Fibroblast of mammary gland (primary cell): ENCODE results near the gene CYB561D1.

Experiments used
- DNase-seq: peaks from one replicate; pipeline ENCODE4 v3.0.0-alpha.2; 2010; ENCODE audit warnings: low read depth
- H3K4me3 ChIP-seq: 2 replicates; pipeline ENCODE4 v1.5.1; 2011; ENCODE audit warnings: low read depth, mild to moderate bottlenecking, low read length, moderate library complexity; ENCODE audit not compliant: control insufficient read depth
- TF ChIP-seq, protein P1 (sequence below): conservative IDR thresholded peaks from 2 replicates; pipeline ENCODE4 v1.5.1; 2011; ENCODE audit warnings: low read depth, low read length, inconsistent platforms; ENCODE audit not compliant: control insufficient read depth, insufficient read depth

The CYB561D1 gene

DNA sequence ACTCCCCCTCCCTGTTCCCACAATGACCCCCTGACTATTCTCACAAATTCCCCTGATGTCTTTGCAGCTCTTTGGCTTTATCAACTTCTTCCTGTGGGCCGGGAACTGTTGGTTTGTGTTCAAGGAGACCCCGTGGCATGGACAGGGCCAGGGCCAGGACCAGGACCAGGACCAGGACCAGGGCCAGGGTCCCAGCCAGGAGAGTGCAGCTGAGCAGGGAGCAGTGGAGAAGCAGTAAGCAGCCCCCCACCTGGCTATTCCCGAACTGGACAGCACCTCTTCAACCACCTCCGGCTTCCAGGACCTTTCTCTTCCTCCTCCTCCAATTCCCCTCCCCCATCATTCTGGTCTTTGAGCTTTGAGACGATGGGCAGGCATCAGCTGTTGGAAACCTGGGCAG lies 14.6 kb upstream of the CYB561D1 start:
- no peak overlapping the region for H3K4me3 ChIP-seq
- no peak for DNase-seq
- TF ChIP-seq, protein P1, sequence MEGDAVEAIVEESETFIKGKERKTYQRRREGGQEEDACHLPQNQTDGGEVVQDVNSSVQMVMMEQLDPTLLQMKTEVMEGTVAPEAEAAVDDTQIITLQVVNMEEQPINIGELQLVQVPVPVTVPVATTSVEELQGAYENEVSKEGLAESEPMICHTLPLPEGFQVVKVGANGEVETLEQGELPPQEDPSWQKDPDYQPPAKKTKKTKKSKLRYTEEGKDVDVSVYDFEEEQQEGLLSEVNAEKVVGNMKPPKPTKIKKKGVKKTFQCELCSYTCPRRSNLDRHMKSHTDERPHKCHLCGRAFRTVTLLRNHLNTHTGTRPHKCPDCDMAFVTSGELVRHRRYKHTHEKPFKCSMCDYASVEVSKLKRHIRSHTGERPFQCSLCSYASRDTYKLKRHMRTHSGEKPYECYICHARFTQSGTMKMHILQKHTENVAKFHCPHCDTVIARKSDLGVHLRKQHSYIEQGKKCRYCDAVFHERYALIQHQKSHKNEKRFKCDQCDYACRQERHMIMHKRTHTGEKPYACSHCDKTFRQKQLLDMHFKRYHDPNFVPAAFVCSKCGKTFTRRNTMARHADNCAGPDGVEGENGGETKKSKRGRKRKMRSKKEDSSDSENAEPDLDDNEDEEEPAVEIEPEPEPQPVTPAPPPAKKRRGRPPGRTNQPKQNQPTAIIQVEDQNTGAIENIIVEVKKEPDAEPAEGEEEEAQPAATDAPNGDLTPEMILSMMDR, result no peak

DNA sequence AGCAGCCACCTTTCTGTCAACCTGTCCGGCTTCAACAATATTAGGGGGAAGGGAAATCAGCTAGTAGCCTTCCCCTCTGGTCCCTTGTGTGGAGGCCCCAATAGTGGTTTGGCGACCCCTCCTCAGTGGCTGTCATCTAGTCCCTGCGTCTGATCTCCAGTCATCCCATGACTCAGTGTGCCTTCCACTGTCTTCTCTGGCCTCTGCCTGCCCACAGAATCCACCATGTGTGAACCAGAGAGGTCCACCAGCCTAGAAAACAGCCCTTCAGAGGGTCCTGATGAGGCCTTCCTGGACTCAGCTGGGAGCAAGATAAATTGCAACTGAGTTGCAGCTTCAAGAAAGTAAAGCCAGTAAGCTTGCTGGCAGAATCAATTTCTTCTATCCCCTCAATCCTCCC lies 14.0 kb upstream of the CYB561D1 start:
- DNase-seq, result no peak
- TF ChIP-seq, protein P1, result no peak
- H3K4me3 ChIP-seq, result no peak overlapping the region

DNA sequence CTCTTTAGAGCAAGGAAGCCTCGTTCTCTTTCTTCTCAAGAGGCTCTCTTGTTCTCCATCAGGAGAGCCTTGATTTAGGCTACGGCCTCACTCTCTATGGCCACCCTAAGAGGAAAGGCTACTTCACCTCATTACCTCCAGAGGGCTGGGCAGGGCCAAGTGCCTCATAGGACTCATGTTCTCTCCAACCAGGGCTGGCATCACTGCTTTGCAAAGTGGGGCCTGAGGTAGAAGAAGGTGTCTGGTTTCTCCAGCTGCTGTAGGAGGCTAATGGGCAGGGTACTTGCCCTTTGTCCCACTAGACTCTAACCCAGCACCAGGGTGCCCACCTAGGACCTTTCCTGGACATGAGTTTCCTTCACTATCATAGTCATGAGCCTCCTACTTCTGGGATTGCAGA lies 12.2 kb upstream of the CYB561D1 start:
- H3K4me3 ChIP-seq, result no peak overlapping the region
- TF ChIP-seq, protein P1, result no peak
- DNase-seq, result no peak

DNA sequence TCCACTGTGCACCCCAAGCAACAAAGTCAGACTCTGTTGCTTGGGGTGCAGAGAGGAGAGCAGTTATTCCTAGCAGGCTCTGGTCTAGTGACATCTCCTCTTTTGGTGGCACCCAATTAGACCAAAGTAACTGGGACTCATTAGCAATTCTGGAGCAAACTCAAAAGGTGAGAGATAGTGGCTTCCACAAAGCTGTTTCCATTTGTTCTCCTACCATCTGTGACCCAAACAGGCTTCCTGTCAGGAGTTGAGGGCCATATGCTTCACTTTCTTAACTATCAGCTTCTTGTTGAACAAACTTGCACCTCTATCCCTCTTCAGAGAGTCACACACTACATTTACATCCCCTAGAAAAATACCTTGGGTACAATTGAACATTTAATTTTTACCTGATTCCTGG lies 11.7 kb upstream of the CYB561D1 start:
- no peak for DNase-seq
- no peak overlapping the region for H3K4me3 ChIP-seq
- TF ChIP-seq, protein P1, result no peak

DNA sequence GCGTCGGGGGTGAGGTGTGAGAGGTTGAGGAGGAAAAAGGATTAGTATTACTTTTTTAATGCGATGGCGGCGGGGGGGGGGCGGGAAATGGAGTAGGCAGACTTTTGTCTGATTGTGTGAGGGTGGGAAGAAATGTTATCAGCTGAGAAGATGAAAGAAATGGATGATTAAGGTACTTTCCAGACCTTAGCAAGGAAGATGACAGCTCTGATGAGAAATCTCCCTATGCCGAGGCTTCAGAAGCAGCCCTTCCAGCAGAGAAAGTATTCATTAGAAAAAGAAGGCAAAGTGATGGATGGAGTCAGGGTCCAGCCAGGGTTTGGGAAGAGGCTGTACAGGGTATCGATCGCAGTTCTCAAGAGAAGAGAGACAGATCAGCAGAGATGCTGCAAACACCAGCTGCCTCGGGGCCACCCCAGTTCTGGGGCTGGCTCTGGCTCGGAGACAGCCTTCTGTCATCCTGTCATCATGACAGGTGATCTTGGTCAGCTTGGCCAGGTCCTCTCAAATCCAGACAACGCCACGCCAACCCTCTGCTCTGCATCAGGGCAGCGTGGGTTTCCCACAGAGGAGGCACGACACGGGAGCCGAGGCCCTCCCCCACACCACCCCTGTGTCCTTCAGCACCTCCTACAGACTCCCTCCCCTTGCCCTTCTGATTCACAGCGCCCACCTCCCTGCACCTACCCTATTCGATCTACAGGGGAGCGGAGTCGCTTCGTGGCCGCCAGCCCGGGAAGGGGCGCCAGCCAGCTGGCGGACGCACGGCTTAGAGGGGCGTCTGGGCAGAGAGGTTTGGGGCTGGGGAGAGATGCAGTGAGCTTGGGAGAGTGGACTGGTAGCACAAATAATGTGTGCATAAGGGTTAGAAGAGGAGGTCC lies 10.9 kb upstream of the CYB561D1 start:
- TF ChIP-seq, protein P1, result no peak

DNA sequence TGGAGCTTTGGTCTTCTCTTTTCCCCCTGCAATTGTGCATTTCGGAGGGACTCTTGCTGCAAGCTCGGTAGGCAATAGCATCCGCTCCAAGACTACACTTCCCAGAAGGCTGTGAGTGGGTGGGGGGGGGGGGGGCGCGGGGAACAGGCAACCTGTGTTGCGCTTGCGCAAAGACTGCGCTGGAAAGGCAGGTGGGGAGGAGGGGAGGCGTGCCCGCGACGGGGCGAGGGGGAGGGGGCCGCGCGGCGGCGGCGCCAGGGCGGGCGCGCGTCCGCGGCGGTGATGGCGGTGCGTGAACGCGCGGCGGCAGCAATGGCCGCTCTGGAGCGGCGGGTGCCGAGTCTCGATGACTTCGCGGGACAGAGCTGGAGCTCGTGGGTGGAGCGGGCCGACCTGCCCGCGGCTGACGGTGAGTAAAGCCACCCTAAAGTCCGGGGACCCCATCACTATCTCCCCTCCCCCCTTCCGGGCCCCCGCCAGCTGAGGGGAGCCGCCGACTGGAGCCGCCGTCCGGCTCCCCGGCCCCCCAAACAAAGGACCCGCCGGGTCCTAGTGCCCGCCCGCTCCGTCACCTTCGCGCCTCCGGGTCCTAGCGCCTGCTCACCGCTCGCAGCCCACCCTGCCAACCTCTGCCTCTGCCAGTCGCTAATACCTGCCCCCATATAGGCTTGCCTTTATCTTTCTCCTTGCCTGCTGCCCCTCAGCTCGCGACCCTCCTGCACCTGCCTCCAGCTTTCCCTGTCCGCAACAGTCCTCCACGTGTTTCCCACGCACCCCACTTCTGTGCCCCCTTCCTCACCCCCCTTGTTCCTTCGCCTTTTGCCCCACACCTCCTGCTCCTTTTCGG lies 10.0 kb upstream of the CYB561D1 start, which contains the start of gene ATXN7L2:
ATXN7L2 (plus strand) TSS at position 234 of the 847 bp plus-strand sequence; CDS start at position 283, 49 bp downstream.
- peak; percentile 86 for DNase-seq
- TF ChIP-seq, protein P1, result no peak
- peak within 1 kb of the TSS; percentile 73 for H3K4me3 ChIP-seq

More for the DNA sequence above, 10.9 kb upstream of the CYB561D1 start:
- peak; percentile 4 for DNase-seq
- peak overlapping the region; percentile 71 for H3K4me3 ChIP-seq
